SK-N-MC (cell line): ENCODE data around the gene CUX1.
"Not testable (repeated sequence)": the region's sequence is repeated elsewhere in the genome, so short reads cannot be mapped to it uniquely, and the experiment has no call there.

ENCODE experiments used
- DNase-seq: peaks from one replicate; pipeline ENCODE4 v3.0.0-alpha.2; 2011; ENCODE audit warnings: low read depth, low spot score
- H3K27ac ChIP-seq: fragments of 200-600 bp; sonication (generic); 2 replicates; pipeline ENCODE4 v1.5.1; 2016; ENCODE audit warnings: mixed run types
- H3K36me3 ChIP-seq: fragments of 200-600 bp; sonication (generic); 2 replicates; pipeline ENCODE4 v1.6.1; 2017; ENCODE audit warnings: antibody characterized with exemption, low read length, mixed read lengths; ENCODE audit not compliant: insufficient read depth
- H3K4me3 ChIP-seq: fragments of 200-600 bp; sonication (generic); 2 replicates; pipeline ENCODE4 v1.5.1; 2016
- H3K9ac ChIP-seq: fragments of 200-600 bp; sonication (generic); 2 replicates; pipeline ENCODE4 v1.8.0; 2017; ENCODE audit warnings: mixed run types, mixed read lengths; ENCODE audit not compliant: insufficient read length
- H3K9me3 ChIP-seq: fragments of 200-600 bp; sonication (generic); 2 replicates; pipeline ENCODE4 v1.6.1; 2017; ENCODE audit warnings: low read depth, mild to moderate bottlenecking, antibody characterized with exemption, low read length, moderate library complexity, mixed read lengths
- EZH2 ChIP-seq: fragments of 200-600 bp; sonication (generic); IDR thresholded peaks from one replicate; pipeline ENCODE4 v1.6.1; 2017; ENCODE audit warnings: antibody characterized with exemption
- FOXP2 ChIP-seq: optimal IDR thresholded peaks from 2 replicates; pipeline ENCODE3; 2011; ENCODE audit warnings: mild to moderate bottlenecking, moderate library complexity; ENCODE audit not compliant: insufficient read depth; ENCODE audit errors: extremely low read length, control extremely low read depth
- POLR2AphosphoS5 ChIP-seq: IDR thresholded peaks from 2 replicates; pipeline ENCODE4 v1.6.1; 2012; ENCODE audit warnings: mild to moderate bottlenecking, low read depth, low read length, borderline replicate concordance

CUX1 gene

DNA sequence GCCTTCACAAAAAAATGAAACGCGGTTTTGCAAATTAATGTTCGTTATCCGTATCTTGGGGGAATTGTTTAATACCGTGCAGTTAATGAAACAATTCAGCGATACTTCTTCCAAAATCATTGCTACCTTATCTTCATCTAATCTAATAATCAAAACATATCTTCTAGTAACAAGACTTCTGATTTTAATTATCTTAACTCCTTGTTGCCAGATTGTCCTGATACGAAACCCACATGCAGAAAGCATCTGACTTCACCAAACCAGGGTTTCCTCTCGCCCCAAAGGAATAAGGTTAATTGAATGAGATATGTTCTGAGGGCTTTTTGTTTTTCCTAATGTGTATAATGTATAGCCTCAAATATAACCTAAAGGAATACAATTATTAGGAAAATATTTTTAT is 364.1 kb downstream of the CUX1 start:
- Histone ChIP-seq H3K9me3 (no peaks in the 10 kb centered on the region), H3K9ac (no peak overlapping the region), H3K27ac (no peak overlapping the region), H3K4me3 (no peak overlapping the region), H3K36me3 (no peaks in the 10 kb centered on the region)
- TF ChIP-seq POLR2AphosphoS5 (no peak), FOXP2 (no peak), EZH2 (no peak)
- no peak for DNase-seq

DNA sequence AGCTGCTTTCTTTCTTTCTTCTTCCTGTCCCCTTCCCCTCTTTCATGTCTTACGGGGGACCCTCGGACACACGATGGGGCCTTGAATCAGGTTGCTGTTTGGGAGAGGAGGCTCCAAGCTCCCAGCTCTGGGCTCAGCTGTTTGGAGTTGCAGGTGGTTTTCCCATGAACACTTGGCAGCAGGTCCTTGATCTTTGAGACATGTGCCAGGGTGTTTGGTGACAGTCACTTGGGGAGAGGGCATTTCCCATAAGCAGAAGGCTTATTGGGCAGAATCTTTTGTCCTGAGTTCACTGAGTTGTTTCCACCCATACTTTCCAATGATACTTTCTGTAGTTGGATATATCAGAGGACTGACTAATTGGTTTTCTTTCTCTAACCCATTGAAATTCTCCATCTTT is 364.6 kb downstream of the CUX1 start:
- Histone ChIP-seq H3K9ac (no peak overlapping the region), H3K9me3 (no peaks in the 10 kb centered on the region), H3K4me3 (no peak overlapping the region), H3K27ac (no peak overlapping the region), H3K36me3 (no peaks in the 10 kb centered on the region)
- TF ChIP-seq FOXP2 (no peak), EZH2 (no peak), POLR2AphosphoS5 (no peak)
- no peak for DNase-seq

DNA sequence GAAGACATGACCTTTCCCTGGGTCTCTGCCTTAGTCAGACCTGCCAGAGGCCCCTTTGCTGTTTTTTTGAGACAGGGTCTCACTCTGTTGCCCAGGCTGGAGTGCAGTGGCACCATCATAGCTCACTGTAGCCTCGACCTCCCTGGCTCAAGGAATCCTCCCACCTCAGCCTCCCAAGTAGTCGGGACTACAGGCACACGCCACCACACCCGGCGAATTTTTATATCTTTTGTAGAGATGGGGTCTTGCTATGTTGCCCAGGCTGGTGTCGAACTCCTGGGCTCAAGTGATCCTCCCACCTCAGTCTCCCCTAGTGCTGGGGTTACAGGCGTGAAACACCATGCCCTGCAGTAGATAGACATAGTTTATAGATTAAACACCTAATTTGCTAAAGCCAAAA is 366.4 kb downstream of the CUX1 start:
- H3K9me3 ChIP-seq, H3K4me3 ChIP-seq, H3K27ac ChIP-seq, H3K9ac ChIP-seq, H3K36me3 ChIP-seq, DNase-seq: not testable (repeated sequence)

DNA sequence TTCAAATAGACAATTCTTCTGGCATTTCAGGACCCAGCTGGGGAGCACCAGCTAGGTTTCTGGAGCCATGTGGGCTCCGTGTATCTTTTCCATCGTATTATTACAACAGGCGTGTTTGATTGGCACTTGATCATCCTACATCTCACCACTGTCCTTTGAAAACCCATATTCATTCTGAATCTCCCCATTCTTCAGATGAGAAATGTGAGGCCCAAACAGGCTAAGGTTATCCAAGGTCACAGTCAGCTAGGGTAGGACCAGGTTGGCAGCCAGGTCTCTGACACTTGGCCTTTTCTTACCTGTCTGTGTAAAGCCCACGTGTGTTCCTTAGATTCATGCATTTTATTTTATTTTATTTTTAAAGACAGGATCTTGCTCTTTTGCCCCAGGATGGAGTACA is 366.9 kb downstream of the CUX1 start:
- no peak for DNase-seq
- no peak overlapping the region for H3K4me3 ChIP-seq
- H3K9me3 ChIP-seq = no peaks in the 10 kb centered on the region
- TF ChIP-seq EZH2 (no peak), FOXP2 (no peak), POLR2AphosphoS5 (no peak)
- H3K36me3 ChIP-seq = no peaks in the 10 kb centered on the region
- no peak overlapping the region for H3K9ac ChIP-seq
- H3K27ac ChIP-seq = no peak overlapping the region

DNA sequence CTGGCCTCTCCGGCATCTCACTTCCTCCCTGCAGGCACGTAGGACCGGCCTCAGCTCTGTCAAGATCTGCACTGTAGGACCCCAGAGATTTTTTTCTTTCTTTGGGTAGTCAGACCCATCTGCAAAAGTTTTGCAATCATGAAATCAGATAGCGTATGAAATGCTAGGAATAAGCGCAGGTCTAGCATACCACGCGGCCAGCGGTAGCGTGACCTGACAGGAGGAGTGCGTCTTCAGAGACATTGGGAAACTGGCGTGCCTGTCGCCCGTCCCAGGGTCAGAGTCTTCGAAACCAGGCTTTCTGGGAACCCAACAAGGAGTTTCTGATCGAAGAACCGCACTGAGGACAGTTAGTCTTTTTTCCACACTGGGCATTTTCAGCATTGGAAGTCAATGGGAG is 368.4 kb downstream of the CUX1 start:
- TF ChIP-seq FOXP2 = no peak
- TF ChIP-seq EZH2 = no peak
- no peak for TF ChIP-seq POLR2AphosphoS5
- no peaks in the 10 kb centered on the region for H3K36me3 ChIP-seq
- H3K9ac ChIP-seq = no peak overlapping the region
- no peak for DNase-seq
- H3K27ac ChIP-seq = no peak overlapping the region
- no peak overlapping the region for H3K4me3 ChIP-seq
- H3K9me3 ChIP-seq = no peaks in the 10 kb centered on the region

DNA sequence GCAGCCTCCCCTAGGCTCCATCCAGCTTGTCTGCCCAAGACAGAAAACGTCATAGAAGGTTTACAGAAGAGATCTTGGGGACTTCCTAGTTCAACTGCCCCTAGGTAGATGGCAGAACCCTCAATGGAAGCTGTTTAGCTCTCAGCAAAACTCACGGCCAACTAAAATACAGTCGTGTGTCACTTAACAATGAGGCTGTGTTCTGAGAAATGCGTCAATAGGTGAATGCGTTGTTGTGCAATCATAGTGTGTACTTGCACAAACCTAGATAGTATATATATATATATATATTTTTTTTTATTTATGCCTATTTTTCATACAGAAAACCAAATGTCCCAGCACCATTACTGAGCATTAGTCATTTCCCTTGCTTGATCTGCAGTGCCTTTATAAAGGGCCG is 368.9 kb downstream of the CUX1 start:
- Histone ChIP-seq H3K9me3 (no peaks in the 10 kb centered on the region), H3K36me3 (no peaks in the 10 kb centered on the region), H3K4me3 (no peak overlapping the region), H3K27ac (no peak overlapping the region), H3K9ac (no peak overlapping the region)
- no peak for DNase-seq
- TF ChIP-seq POLR2AphosphoS5 = no peak
- no peak for TF ChIP-seq EZH2
- no peak for TF ChIP-seq FOXP2

DNA sequence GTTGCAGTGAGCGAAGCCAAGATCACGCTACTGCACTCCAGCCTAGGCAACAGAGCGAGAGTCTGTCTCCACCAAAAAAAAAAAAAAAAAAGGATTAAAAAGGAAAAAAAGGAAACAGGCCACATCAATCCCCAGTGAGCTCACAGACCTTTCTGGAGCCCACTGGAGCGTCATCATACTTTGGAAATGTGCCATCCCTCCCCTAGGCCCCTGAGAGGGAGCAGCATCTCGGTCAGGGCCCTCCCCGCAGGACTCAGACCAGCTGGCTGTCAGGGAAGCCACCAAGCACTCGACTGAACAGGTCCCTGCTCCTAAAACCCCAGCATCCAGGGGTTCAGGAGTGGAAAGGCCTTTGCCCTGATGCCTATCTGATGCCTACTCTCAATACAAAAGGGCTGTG is 371.3 kb downstream of the CUX1 start:
- no peak for DNase-seq
- Histone ChIP-seq H3K27ac (no peak overlapping the region), H3K4me3 (no peak overlapping the region), H3K9me3 (no peaks in the 10 kb centered on the region), H3K9ac (no peak overlapping the region), H3K36me3 (peaks cover 1% of the 10 kb centered on the region; the same call in 1 of the 2 replicates)
- TF ChIP-seq FOXP2 (no peak), EZH2 (no peak), POLR2AphosphoS5 (no peak)

DNA sequence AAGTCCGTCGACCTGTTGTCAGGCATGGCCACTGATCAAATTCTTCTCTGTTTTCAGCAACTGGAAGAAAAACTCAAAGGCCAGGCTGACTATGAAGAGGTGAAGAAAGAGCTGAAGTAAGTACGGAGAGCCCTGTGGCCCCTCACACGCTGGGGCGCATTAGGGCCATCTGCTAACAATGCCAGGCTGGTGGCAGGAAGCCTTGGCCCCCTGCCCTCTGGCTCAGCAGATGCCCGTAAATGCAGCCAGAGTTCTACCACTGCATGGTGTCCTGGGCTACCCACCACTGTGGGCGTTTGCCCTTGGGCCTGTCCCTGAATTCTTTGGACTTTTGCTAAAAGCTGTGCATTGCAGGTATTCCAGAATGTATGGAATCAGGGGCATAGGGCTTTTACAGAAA is 372.3 kb downstream of the CUX1 start:
- Histone ChIP-seq H3K9me3 (no peaks in the 10 kb centered on the region), H3K36me3 (peaks cover 4% of the 10 kb centered on the region; the same call in 1 of the 2 replicates), H3K27ac (no peak overlapping the region), H3K9ac (no peak overlapping the region), H3K4me3 (no peak overlapping the region)
- DNase-seq = no peak
- TF ChIP-seq POLR2AphosphoS5 (no peak), FOXP2 (no peak), EZH2 (no peak)

DNA sequence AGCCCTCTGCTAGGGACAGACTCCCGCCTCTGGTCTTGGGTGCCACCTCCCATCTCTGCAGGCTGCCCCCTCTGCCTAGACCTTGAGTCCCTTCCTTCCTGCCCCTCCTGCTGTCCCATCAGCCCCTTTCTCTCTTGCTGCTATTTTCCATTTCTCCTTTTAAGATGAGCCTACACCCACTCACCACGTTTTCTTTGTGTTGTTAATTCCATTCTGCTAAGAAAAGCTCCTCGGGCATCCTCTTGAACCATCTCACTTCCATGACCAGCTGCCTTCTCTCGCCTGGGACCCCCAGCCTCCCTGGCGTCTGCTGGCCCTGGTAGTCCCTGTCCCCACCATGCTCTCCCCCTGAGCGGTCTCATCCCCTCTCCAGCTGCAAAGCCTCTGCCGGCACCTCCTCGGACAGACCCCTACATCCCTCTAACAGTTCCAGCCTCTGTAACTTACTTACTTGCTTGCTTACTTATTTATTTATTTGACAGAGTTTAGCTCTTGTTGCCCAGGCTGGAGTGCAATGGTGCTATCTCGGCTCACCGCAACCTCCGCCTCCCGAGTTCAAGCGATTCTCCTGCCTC is 373.4 kb downstream of the CUX1 start:
- Histone ChIP-seq H3K27ac (no peak overlapping the region), H3K9ac (no peak overlapping the region), H3K36me3 (peaks cover 4% of the 10 kb centered on the region; the same call in 1 of the 2 replicates), H3K4me3 (no peak overlapping the region), H3K9me3 (no peaks in the 10 kb centered on the region)
- no peak for DNase-seq
- no peak for TF ChIP-seq EZH2
- TF ChIP-seq FOXP2 = no peak
